ENCODE data around the gene EXPH5. TPM values are rescaled to one million over a fixed set of nuclear protein-coding genes. Genes with fewer than 3 reads are reported as not detected.

Gene EXPH5
- total RNA-seq, 1 experiment from 2014 or later, result 18.3 TPM

DNA sequence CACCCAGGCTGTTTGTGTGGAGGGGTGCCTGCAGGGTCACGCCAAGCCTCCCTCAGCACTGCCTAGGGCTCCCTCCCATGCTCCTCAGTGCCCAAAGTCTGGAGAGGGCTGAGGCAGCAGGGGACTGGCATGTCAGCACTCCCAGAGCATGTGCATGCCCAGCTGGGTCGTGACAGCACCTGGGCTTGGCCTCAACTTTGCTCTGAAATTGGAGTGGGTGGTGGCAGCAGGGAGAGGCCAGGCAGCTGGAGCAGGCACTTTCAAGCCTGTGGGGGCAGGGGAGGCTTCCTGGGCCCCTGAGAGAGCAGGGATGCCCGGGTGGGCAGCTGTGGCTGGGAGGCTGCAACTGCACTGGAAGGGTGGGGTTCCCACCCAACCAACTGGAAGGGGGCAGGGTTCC lies 35.7 kb upstream of the EXPH5 start:
- Histone ChIP-seq H3K4me1 (ENCODE audit: control insufficient read depth in 1 of 2, insufficient read depth in 2 of 2, low read length in 2 of 2) (no peaks in the 10 kb centered on the region), H3K9me2 (ENCODE audit: insufficient read depth) (no peaks in the 10 kb centered on the region), H3K9ac (ENCODE audit: low read length) (no peak overlapping the region), H3K4me3 (replicated peaks in 1 of 2; ENCODE audit: low read depth in 1 of 2, low read length in 2 of 2) (no peak overlapping the region), H3K9me3 (ENCODE audit: control insufficient read depth in 1 of 2, insufficient read depth in 1 of 2, low read depth in 1 of 2, low read length in 2 of 2) (peaks cover 3 to 18% of the 10 kb centered on the region in 2 experiments; a peak in 2 of 4 replicates), H2AFZ (ENCODE audit: low read depth, low read length, poor library complexity, severe bottlenecking) (no peak overlapping the region), H3K27ac (ENCODE audit: low read depth, low read length) (no peak overlapping the region), H3K4me2 (ENCODE audit: low read length) (no peak overlapping the region), H4K20me1 (ENCODE audit: insufficient read depth) (no peaks in the 10 kb centered on the region), H3K79me2 (ENCODE audit: insufficient read depth, low read length) (no peaks in the 10 kb centered on the region), H3K36me3 (ENCODE audit: control insufficient read depth in 1 of 2, insufficient read depth in 2 of 2, low read length in 2 of 2) (no peaks in the 10 kb centered on the region), H3K27me3 (ENCODE audit: insufficient read depth, low read length) (no peaks in the 10 kb centered on the region)
- DNase-seq (ENCODE audit: low read depth, low spot score) (no peak), ATAC-seq (no peak)
- POLR2A ChIA-PET, result no interaction called here
- TF ChIP-seq FOSL1 (IDR thresholded peaks at IDR 0.05; ENCODE audit: low read depth), result no peak
- no peak for TF ChIP-seq ZBTB33 (IDR thresholded peaks at IDR 0.05; ENCODE audit: extremely low read depth, insufficient replicate concordance, low read length)
- no peak for TF ChIP-seq ELF1 (IDR thresholded peaks at IDR 0.05; ENCODE audit: borderline replicate concordance, low read depth)
- TF ChIP-seq ZNF274 (IDR thresholded peaks at IDR 0.05; ENCODE audit: low read depth, low read length), result no peak
- TF ChIP-seq CBX3 (IDR thresholded peaks at IDR 0.05; ENCODE audit: low read depth), result no peak
- TF ChIP-seq, protein P1, sequence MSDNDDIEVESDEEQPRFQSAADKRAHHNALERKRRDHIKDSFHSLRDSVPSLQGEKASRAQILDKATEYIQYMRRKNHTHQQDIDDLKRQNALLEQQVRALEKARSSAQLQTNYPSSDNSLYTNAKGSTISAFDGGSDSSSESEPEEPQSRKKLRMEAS (IDR thresholded peaks at IDR 0.05), result no peak
- TF ChIP-seq EGR1 (IDR thresholded peaks at IDR 0.05; ENCODE audit: low read depth), result no peak
- no peak for TF ChIP-seq JUND (IDR thresholded peaks at IDR 0.05)
- TF ChIP-seq YY1 (IDR thresholded peaks at IDR 0.05; ENCODE audit: extremely low read depth, insufficient replicate concordance, low read depth, low read length), result no peak
- TF ChIP-seq TCF7L2 (IDR thresholded peaks at IDR 0.05; ENCODE audit: borderline replicate concordance, extremely low read depth, insufficient read depth, insufficient read length), result no peak
- TF ChIP-seq RAD21 (IDR thresholded peaks at IDR 0.05; ENCODE audit: low read depth), result no peak
- TF ChIP-seq ZFX (IDR thresholded peaks at IDR 0.05), result no peak
- TF ChIP-seq, protein P2, sequence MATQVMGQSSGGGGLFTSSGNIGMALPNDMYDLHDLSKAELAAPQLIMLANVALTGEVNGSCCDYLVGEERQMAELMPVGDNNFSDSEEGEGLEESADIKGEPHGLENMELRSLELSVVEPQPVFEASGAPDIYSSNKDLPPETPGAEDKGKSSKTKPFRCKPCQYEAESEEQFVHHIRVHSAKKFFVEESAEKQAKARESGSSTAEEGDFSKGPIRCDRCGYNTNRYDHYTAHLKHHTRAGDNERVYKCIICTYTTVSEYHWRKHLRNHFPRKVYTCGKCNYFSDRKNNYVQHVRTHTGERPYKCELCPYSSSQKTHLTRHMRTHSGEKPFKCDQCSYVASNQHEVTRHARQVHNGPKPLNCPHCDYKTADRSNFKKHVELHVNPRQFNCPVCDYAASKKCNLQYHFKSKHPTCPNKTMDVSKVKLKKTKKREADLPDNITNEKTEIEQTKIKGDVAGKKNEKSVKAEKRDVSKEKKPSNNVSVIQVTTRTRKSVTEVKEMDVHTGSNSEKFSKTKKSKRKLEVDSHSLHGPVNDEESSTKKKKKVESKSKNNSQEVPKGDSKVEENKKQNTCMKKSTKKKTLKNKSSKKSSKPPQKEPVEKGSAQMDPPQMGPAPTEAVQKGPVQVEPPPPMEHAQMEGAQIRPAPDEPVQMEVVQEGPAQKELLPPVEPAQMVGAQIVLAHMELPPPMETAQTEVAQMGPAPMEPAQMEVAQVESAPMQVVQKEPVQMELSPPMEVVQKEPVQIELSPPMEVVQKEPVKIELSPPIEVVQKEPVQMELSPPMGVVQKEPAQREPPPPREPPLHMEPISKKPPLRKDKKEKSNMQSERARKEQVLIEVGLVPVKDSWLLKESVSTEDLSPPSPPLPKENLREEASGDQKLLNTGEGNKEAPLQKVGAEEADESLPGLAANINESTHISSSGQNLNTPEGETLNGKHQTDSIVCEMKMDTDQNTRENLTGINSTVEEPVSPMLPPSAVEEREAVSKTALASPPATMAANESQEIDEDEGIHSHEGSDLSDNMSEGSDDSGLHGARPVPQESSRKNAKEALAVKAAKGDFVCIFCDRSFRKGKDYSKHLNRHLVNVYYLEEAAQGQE (IDR thresholded peaks at IDR 0.05; ENCODE audit: low read depth), result no peak
- TF ChIP-seq POLR2AphosphoS5 (IDR thresholded peaks at IDR 0.05; ENCODE audit: low read depth, low read length), result no peak
- intact Hi-C loops (cut with micrococcal nuclease), result no loop called here
- no TSS peak for BruUV-seq (replicated peaks)
- CTCF ChIA-PET, result no interaction called here
- RAD21 ChIA-PET (ENCODE audit: low non-redundant PET in 1 of 2, low total read pairs in 2 of 2, uncharacterized antibody in 2 of 2, unreplicated experiment in 2 of 2), result no interaction called here

Measured in HCT116 (cell line).